H1 (cell line): ENCODE data around the gene DNAJC19. TPM values are rescaled to one million over a fixed set of nuclear protein-coding genes. Genes with fewer than 3 reads are reported as not detected.

Experiments used
- CTCF ChIA-PET: fragments of 300-600 bp; sonication (Branson Sonifier 250); formaldehyde crosslinking; loops from one replicate; lab custom pipeline; 2021; ENCODE audit not compliant: partially characterized antibody; lab: Charles Lee
- POLR2A ChIA-PET: fragments of 300-600 bp; sonication (Branson Sonifier 250); formaldehyde crosslinking; loops from one replicate; lab custom pipeline; 2021; ENCODE audit warnings: inconsistent platforms; ENCODE audit not compliant: partially characterized antibody; lab: Charles Lee
- DNase-seq, 2 experiments: peaks; one replicate each; pipeline versions ENCODE4 v3.0.0 to v3.0.0-alpha.2; 2010 to 2022; ENCODE audit warnings: low spot score in 2 of 2, low read depth in 1 of 2, mixed read lengths in 1 of 2
- FAIRE-seq: peaks from 2 replicates; lab custom pipeline; 2011; peaks lifted over from hg19 to GRCh38; lab: Jason Lieb, UNC
- H2AFZ ChIP-seq: 2 replicates; pipeline ENCODE4 v1.8.1; 2012; ENCODE audit warnings: low read length, inconsistent platforms
- H2AK5ac ChIP-seq: 2 replicates; pipeline ENCODE4 v1.6.1; 2013; ENCODE audit warnings: low read depth, low read length
- H2BK120ac ChIP-seq: replicated peaks from 2 replicates; pipeline ENCODE3; 2013; ENCODE audit warnings: low read depth, low read length, inconsistent platforms
- H2BK12ac ChIP-seq: 2 replicates; pipeline ENCODE4 v1.6.1; 2013; ENCODE audit warnings: low read depth, low read length
- H2BK15ac ChIP-seq: 2 replicates; pipeline ENCODE4 v1.6.1; 2013; ENCODE audit warnings: low read length
- H2BK20ac ChIP-seq: 2 replicates; pipeline ENCODE4 v1.6.1; 2013; ENCODE audit warnings: low read length
- H2BK5ac ChIP-seq: 2 replicates; pipeline ENCODE4 v1.6.1; 2013; ENCODE audit warnings: low read depth, low read length
- H3K14ac ChIP-seq: 2 replicates; pipeline ENCODE4 v1.6.1; 2013; ENCODE audit warnings: inconsistent platforms; ENCODE audit not compliant: insufficient read length
- H3K18ac ChIP-seq: 2 replicates; pipeline ENCODE4 v1.6.1; 2013; ENCODE audit warnings: low read length; ENCODE audit errors: extremely low read depth
- H3K23ac ChIP-seq: 2 replicates; pipeline ENCODE4 v1.6.1; 2013; ENCODE audit warnings: inconsistent platforms; ENCODE audit not compliant: insufficient read length
- H3K23me2 ChIP-seq: 2 replicates; pipeline ENCODE4 v1.6.1; 2013; ENCODE audit warnings: low read depth, low read length
- H3K27ac ChIP-seq: 2 replicates; pipeline ENCODE4 v1.6.1; 2011; ENCODE audit warnings: low read depth, low read length, inconsistent platforms
- H3K27me3 ChIP-seq, 4 experiments: replicated peaks in 1 of 4; 1 replicate in 1 of 4; 2 replicates in 3 of 4; pipeline versions ENCODE4 v1.6.1 to v1.8.1; 2011 to 2013; ENCODE audit warnings: low read length in 3 of 4, mild to moderate bottlenecking in 3 of 4, inconsistent platforms in 2 of 4, mixed read lengths in 2 of 4, moderate library complexity in 1 of 4; ENCODE audit not compliant: control insufficient read depth in 3 of 4, insufficient read depth in 3 of 4; ENCODE audit errors: extremely low read depth in 1 of 4
- H3K36me3 ChIP-seq, 4 experiments: 2 replicates each; pipeline versions ENCODE4 v1.6.1 to v1.8.1; 2011 to 2013; ENCODE audit warnings: mild to moderate bottlenecking in 4 of 4, low read length in 3 of 4, moderate library complexity in 2 of 4, control low read depth in 1 of 4, inconsistent platforms in 1 of 4; ENCODE audit not compliant: insufficient read depth in 4 of 4, control insufficient read depth in 2 of 4
- H3K4ac ChIP-seq: replicated peaks from 2 replicates; pipeline ENCODE3; 2013; ENCODE audit warnings: low read length, low read depth, mixed read lengths, inconsistent platforms; ENCODE audit not compliant: insufficient read length
- H3K4me1 ChIP-seq, 4 experiments: replicated peaks in 1 of 4; 1 replicate in 1 of 4; 2 replicates in 3 of 4; pipeline versions ENCODE4 v1.6.1 to v1.8.1; 2011 to 2013; ENCODE audit warnings: low read length in 3 of 4, inconsistent platforms in 2 of 4, mixed read lengths in 1 of 4; ENCODE audit not compliant: insufficient read depth in 4 of 4, control insufficient read depth in 3 of 4
- H3K4me2 ChIP-seq, 2 experiments: 2 replicates each; pipeline versions ENCODE4 v1.6.1 to v1.8.1; 2011 to 2013; ENCODE audit warnings: low read depth in 2 of 2, low read length in 2 of 2, control low read depth in 1 of 2, inconsistent platforms in 1 of 2, mild to moderate bottlenecking in 1 of 2; ENCODE audit not compliant: insufficient read depth in 1 of 2
- H3K4me3 ChIP-seq, 4 experiments: fragments of 200-600, 300-600 bp in 1 of 4; sonication (generic), shearing (Covaris generic), sonication (Bioruptor Twin) in 1 of 4; 2 replicates each; pipeline versions ENCODE4 v1.5.1 to v1.8.1; 2011 to 2016; ENCODE audit warnings: low read length in 4 of 4, low read depth in 3 of 4, control low read depth in 2 of 4, inconsistent platforms in 2 of 4, mild to moderate bottlenecking in 2 of 4, mixed read lengths in 1 of 4, moderate library complexity in 1 of 4; ENCODE audit not compliant: insufficient read depth in 2 of 4; ENCODE audit errors: extremely low read depth in 1 of 4
- H3K56ac ChIP-seq: replicated peaks from 2 replicates; pipeline ENCODE3; 2013; ENCODE audit warnings: low read depth, mild to moderate bottlenecking, mixed read lengths, low read length, inconsistent platforms; ENCODE audit not compliant: insufficient read length
- H3K79me1 ChIP-seq: 2 replicates; pipeline ENCODE4 v1.6.1; 2013; ENCODE audit warnings: low read depth, low read length, control low read depth
- H3K79me2 ChIP-seq, 2 experiments: 2 replicates each; pipeline versions ENCODE4 v1.6.1 to v1.8.1; 2012 to 2013; ENCODE audit warnings: low read length in 2 of 2, mild to moderate bottlenecking in 2 of 2, inconsistent platforms in 1 of 2; ENCODE audit not compliant: insufficient read depth in 2 of 2, control insufficient read depth in 1 of 2
- H3K9ac ChIP-seq, 4 experiments: replicated peaks in 1 of 4; 1 replicate in 1 of 4; 2 replicates in 3 of 4; pipeline versions ENCODE4 v1.6.1 to v1.8.1; 2011 to 2013; ENCODE audit warnings: low read depth in 3 of 4, low read length in 3 of 4, control low read depth in 2 of 4, mild to moderate bottlenecking in 2 of 4, moderate library complexity in 2 of 4, inconsistent platforms in 1 of 4; ENCODE audit errors: extremely low read depth in 1 of 4
- H3K9me3 ChIP-seq, 2 experiments: 2 replicates each; pipeline versions ENCODE4 v1.6.1 to v1.8.1; 2012 to 2013; ENCODE audit warnings: mild to moderate bottlenecking in 2 of 2, moderate library complexity in 2 of 2, control low read depth in 1 of 2, inconsistent platforms in 1 of 2, low read depth in 1 of 2, low read length in 1 of 2, mixed read lengths in 1 of 2; ENCODE audit not compliant: insufficient read depth in 2 of 2
- H4K20me1 ChIP-seq, 2 experiments: replicated peaks in 1 of 2; 2 replicates each; pipeline versions ENCODE3 to v1.8.1; 2011 to 2013; ENCODE audit warnings: inconsistent platforms in 2 of 2, low read length in 2 of 2, mild to moderate bottlenecking in 1 of 2; ENCODE audit not compliant: insufficient read depth in 2 of 2, control insufficient read depth in 1 of 2
- H4K5ac ChIP-seq: 2 replicates; pipeline ENCODE4 v1.6.1; 2013; ENCODE audit warnings: low read length, low read depth, mixed read lengths, inconsistent platforms; ENCODE audit not compliant: insufficient read length
- H4K8ac ChIP-seq: 2 replicates; pipeline ENCODE4 v1.8.0; 2013; ENCODE audit warnings: mild to moderate bottlenecking, moderate library complexity, low read length, inconsistent platforms; ENCODE audit not compliant: insufficient read depth; ENCODE audit errors: extremely low read depth
- H4K91ac ChIP-seq: replicated peaks from 2 replicates; pipeline ENCODE3; 2013; ENCODE audit warnings: low read length, mixed read lengths, inconsistent platforms; ENCODE audit not compliant: insufficient read length
- BRCA1 ChIP-seq: IDR thresholded peaks from 2 replicates; pipeline ENCODE4 v1.6.1; 2012; ENCODE audit warnings: low read depth, low read length, improper control_type of control experiment
- CBX5 ChIP-seq: fragments of 300-800, 300-1000 bp; sonication (generic); IDR thresholded peaks from 2 replicates; pipeline ENCODE4 v1.7.1; 2016; ENCODE audit warnings: antibody characterized with exemption, low read length, low read depth
- MAX ChIP-seq: IDR thresholded peaks from 2 replicates; pipeline ENCODE4 v1.6.1; 2012; ENCODE audit warnings: inconsistent platforms
- RFX5 ChIP-seq: IDR thresholded peaks from 2 replicates; pipeline ENCODE4 v1.6.1; 2011; ENCODE audit warnings: low read depth, low read length, improper control_type of control experiment, borderline replicate concordance
- SP4 ChIP-seq: IDR thresholded peaks from 2 replicates; pipeline ENCODE4 v1.6.1; 2012; ENCODE audit warnings: low read length, inconsistent platforms
- WGBS, 2 experiments: shearing (Covaris generic) in 1 of 2; methylation state at CpG; one replicate each; pipeline versions ENCODE4 v1.1.6 to v1.1.7; 2013 to 2015; ENCODE audit warnings: low lambda C conversion rate in 2 of 2, mixed read lengths in 2 of 2, inconsistent platforms in 1 of 2, low coverage in 1 of 2, missing lambda C conversion rate in 1 of 2; ENCODE audit not compliant: insufficient replicate concordance in 2 of 2, insufficient coverage in 1 of 2, insufficient read length in 1 of 2; ENCODE audit errors: extremely low coverage in 1 of 2, missing lambda C conversion rate in 1 of 2; 5-methylcytosine and 5-hydroxymethylcytosine counted together
- polyA plus RNA-seq, 7 experiments: library from polyadenylated mRNA; depleted of rRNA in 3 of 7; stranded (reverse) in 5 of 7; unstranded in 2 of 7; fragments of >200 nt in 5 of 7; fragments of 200-250 nt in 2 of 7; gene quantifications; 1 replicate in 5 of 7; 2 replicates in 1 of 7; 4 replicates in 1 of 7; pipeline versions ENCODE4 v1.2.1 to v1.2.3, GENCODE V29; 2011 to 2013; ENCODE audit warnings: missing spikeins in 2 of 7, mixed read lengths in 2 of 7
- total RNA-seq: library from RNA; stranded (reverse); fragmentation: NEBNext Ultra II Directional; extraction: Animal tissue kit (Norgen Biotek cat#: 25700); gene quantifications from 2 replicates; pipeline ENCODE4 v1.2.1, GENCODE V29; 2021

The DNAJC19 gene
- total and polyA plus RNA-seq, 2 of the 8 experiments (the other 6 are each of a cell fraction or from before 2014, with no cell fraction given): 62.4 to 90.9 TPM

DNA sequence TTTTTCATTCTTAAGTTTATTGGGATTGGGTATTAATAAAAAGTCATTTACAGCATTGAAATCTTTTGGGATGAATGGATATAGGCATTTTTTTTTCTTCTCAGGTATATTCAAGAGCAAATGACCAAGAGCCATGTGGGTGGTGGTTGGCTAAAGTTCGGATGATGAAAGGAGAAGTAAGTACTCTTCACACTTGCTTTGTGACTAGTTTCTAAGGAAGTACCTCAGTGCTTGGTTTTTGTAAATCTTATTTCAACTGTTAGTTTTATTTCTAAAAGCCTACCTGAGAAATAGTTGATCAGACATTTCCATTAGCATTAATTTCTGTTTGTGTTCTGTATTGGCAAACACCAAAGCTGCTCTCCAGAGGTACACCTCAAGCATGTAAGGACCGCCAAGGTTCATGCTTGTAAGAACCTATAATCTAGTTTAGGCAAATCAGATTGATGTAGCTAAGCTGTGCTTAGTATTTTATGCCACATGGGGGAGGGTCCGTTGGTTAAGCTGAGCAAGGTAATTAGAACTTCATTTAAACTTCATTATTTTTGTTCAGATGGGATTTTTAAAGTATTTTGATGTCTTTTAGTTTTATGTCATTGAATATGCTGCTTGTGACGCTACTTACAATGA is 41.7 kb downstream of the DNAJC19 start:
- no peak overlapping the region for H3K23ac ChIP-seq
- no peaks in the 10 kb centered on the region for H3K23me2 ChIP-seq
- H3K14ac ChIP-seq: no peak overlapping the region
- H3K18ac ChIP-seq: no peak overlapping the region
- no peak overlapping the region for H2BK15ac ChIP-seq
- H3K27ac ChIP-seq: no peak overlapping the region
- no peak overlapping the region for H3K4me3 ChIP-seq
- no peak for DNase-seq
- no peaks in the 10 kb centered on the region for H3K9me3 ChIP-seq
- no peaks in the 10 kb centered on the region for H3K4me1 ChIP-seq
- no peak for FAIRE-seq
- CTCF ChIA-PET: no interaction called here
- peaks cover 17 to 86% (median 41%) of the 10 kb centered on the region in 4 experiments for H3K36me3 ChIP-seq
- peaks cover 7% of the 10 kb centered on the region in 2 experiments for H4K20me1 ChIP-seq
- H3K9ac ChIP-seq: no peak overlapping the region
- no peak overlapping the region for H4K8ac ChIP-seq
- H4K5ac ChIP-seq: no peak overlapping the region
- no peak overlapping the region for H2AFZ ChIP-seq
- no peak overlapping the region for H3K4me2 ChIP-seq
- H3K79me2 ChIP-seq: peaks cover 8 to 60% of the 10 kb centered on the region in 2 experiments; a peak in 2 of 4 replicates
- H2BK12ac ChIP-seq: no peak overlapping the region
- H3K27me3 ChIP-seq: no peaks in the 10 kb centered on the region
- no peak overlapping the region for H2BK20ac ChIP-seq
- H4K91ac ChIP-seq: no peak overlapping the region
- H3K56ac ChIP-seq: no peak overlapping the region
- H2BK120ac ChIP-seq: no peak overlapping the region
- no peaks in the 10 kb centered on the region; the same call in 1 of the 2 replicates for H3K79me1 ChIP-seq
- TF ChIP-seq CBX5: no peak
- no peak for TF ChIP-seq MAX
- TF ChIP-seq BRCA1: no peak
- TF ChIP-seq SP4: no peak
- no peak for TF ChIP-seq RFX5
- H2AK5ac ChIP-seq: no peak overlapping the region
- H2BK5ac ChIP-seq: no peak overlapping the region
- WGBS, 2 experiments: 81% methylated on average over 4 of the region's 4 CpGs; no CpG with 5 or more reads in 1 of the 2 experiments
- POLR2A ChIA-PET: no interaction called here
- H3K4ac ChIP-seq: no peak overlapping the region
